ENCODE data around the gene TM9SF2. TPM values are rescaled to one million over a fixed set of nuclear protein-coding genes. Genes with fewer than 3 reads are reported as not detected.

The TM9SF2 gene
- total RNA-seq, 2 donors from 2014 or later: 71.5 TPM

GRCh38 chr13:99605420-99606323, 104.4 kb downstream of the TM9SF2 start:
- intact Hi-C loops (cut with DNase I): loop anchor here in 1 of 2 donors (10.0 kb wide), 1 partner anchor 171 kb away; no protein-coding TSS in a partner anchor

GRCh38 chr13:99606324-99607066, 105.2 kb downstream of the TM9SF2 start, which contains the start of gene CLYBL:
Gene CLYBL, plus strand, starts transcription at chr13:99606690.
- ATAC-seq (peak; percentile 97 to 98), DNase-seq (peak; percentile 89)
- intact Hi-C loops (cut with DNase I): loop anchor here in 1 of 2 donors (10.0 kb wide), 1 partner anchor 172 kb away; no protein-coding TSS in a partner anchor

More at GRCh38 chr13:99605420-99606323, 104.4 kb downstream of the TM9SF2 start:
- peak; percentile 44 for DNase-seq
- peak; percentile 60 to 72 for ATAC-seq

- DNase-seq (no peak), ATAC-seq (no peak)
- intact Hi-C loops (cut with DNase I): loop anchor here in 1 of 2 donors (10.0 kb wide), 1 partner anchor 174 kb away; no protein-coding TSS in a partner anchor
Observed at GRCh38 chr13:99608345-99608744, 107.1 kb downstream of the TM9SF2 start.

GRCh38 chr13:99610702-99611289, 109.5 kb downstream of the TM9SF2 start:
- no peak for ATAC-seq
- intact Hi-C loops (cut with DNase I): loop anchor here in 1 of 2 donors (5.0 kb wide), 1 partner anchor 168 kb away; no protein-coding TSS in a partner anchor
- no peak for DNase-seq

Other genes starting within 250 kb of the TM9SF2 start
- gene GPR18, start 243.1 kb upstream of the TM9SF2 start, total RNA-seq: not detected
- gene GPR183, start 194.1 kb upstream of the TM9SF2 start, total RNA-seq: 10 to 100 TPM in 1 of 2 donors, 1 to 10 TPM in 1; 6.0 to 14.8 TPM
- gene CLYBL, start 105.2 kb downstream of the TM9SF2 start, total RNA-seq: 10 to 100 TPM; 13.3 to 15.6 TPM

All from left cardiac atrium (tissue), 4 donors.